KMS-11 (cell line): ENCODE results near the gene MAP1LC3A.

Experiments used
- H2AFZ ChIP-seq: fragments of 200-600 bp; sonication (generic); 2 replicates; pipeline ENCODE4 v1.6.1; 2016; ENCODE audit warnings: antibody characterized with exemption, mixed run types, low read depth
- H3K27ac ChIP-seq: fragments of 200-600 bp; sonication (generic); 2 replicates; pipeline ENCODE4 v1.6.1; 2016; ENCODE audit warnings: mild to moderate bottlenecking, mixed run types
- H3K27me3 ChIP-seq: fragments of 200-600 bp; sonication (generic); 2 replicates; pipeline ENCODE4 v1.6.1; 2017; ENCODE audit warnings: mild to moderate bottlenecking, low read depth, mixed run types, moderate library complexity; ENCODE audit not compliant: insufficient read depth
- H3K36me3 ChIP-seq: fragments of 200-600 bp; sonication (generic); 2 replicates; pipeline ENCODE4 v1.6.1; 2017; ENCODE audit warnings: mild to moderate bottlenecking, mixed run types; ENCODE audit not compliant: insufficient read depth
- H3K4me1 ChIP-seq: fragments of 200-600 bp; sonication (generic); 2 replicates; pipeline ENCODE4 v1.6.1; 2016; ENCODE audit warnings: mild to moderate bottlenecking, low read depth, mixed run types; ENCODE audit not compliant: poor library complexity, severe bottlenecking
- H3K4me2 ChIP-seq: fragments of 200-600 bp; sonication (generic); 2 replicates; pipeline ENCODE4 v1.7.0; 2016; ENCODE audit warnings: mild to moderate bottlenecking, mixed run types
- H3K4me3 ChIP-seq: fragments of 200-600 bp; sonication (generic); IDR thresholded peaks from 2 replicates; pipeline ENCODE4 v1.6.1; 2017; ENCODE audit warnings: low read depth, low read length, mixed read lengths; ENCODE audit not compliant: insufficient read depth
- H3K79me2 ChIP-seq: fragments of 200-600 bp; sonication (generic); 2 replicates; pipeline ENCODE4 v1.6.1; 2016; ENCODE audit warnings: low read depth, mixed run types; ENCODE audit not compliant: insufficient read depth
- H3K9ac ChIP-seq: fragments of 200-600 bp; sonication (generic); 2 replicates; pipeline ENCODE4 v1.6.1; 2016; ENCODE audit warnings: mild to moderate bottlenecking, mixed run types
- H4K20me1 ChIP-seq: fragments of 200-600 bp; sonication (generic); 2 replicates; pipeline ENCODE4 v1.6.1; 2016; ENCODE audit warnings: mild to moderate bottlenecking, mixed run types; ENCODE audit not compliant: insufficient read depth
- CTCF ChIP-seq: fragments of 200-600 bp; sonication (generic); conservative IDR thresholded peaks from 2 replicates; pipeline ENCODE4 v1.6.1; 2017; ENCODE audit warnings: low read depth, mild to moderate bottlenecking, antibody characterized with exemption, low read length, moderate library complexity, mixed read lengths

MAP1LC3A gene

GRCh38 chr20:34524426-34524825 is 34.1 kb upstream of the MAP1LC3A start:
- Histone ChIP-seq H3K4me1 (peaks cover 26% of the 10 kb centered on the region), H3K36me3 (peaks cover 6% of the 10 kb centered on the region; the same call in 1 of the 2 replicates), H3K79me2 (peaks cover 62% of the 10 kb centered on the region), H3K4me3 (no peak overlapping the region), H4K20me1 (no peaks in the 10 kb centered on the region; the same call in 1 of the 2 replicates), H3K4me2 (no peak overlapping the region), H2AFZ (no peak overlapping the region), H3K9ac (no peak overlapping the region), H3K27ac (no peak overlapping the region), H3K27me3 (no peaks in the 10 kb centered on the region)
- TF ChIP-seq CTCF, result no peak

GRCh38 chr20:34525342-34525708 is 33.2 kb upstream of the MAP1LC3A start:
- Histone ChIP-seq H3K4me3 (no peak overlapping the region), H3K79me2 (peaks cover 53% of the 10 kb centered on the region), H4K20me1 (no peaks in the 10 kb centered on the region; the same call in 1 of the 2 replicates), H3K27ac (no peak overlapping the region), H3K9ac (no peak overlapping the region), H3K4me2 (no peak overlapping the region), H3K4me1 (peaks cover 34% of the 10 kb centered on the region), H3K27me3 (no peaks in the 10 kb centered on the region), H3K36me3 (peaks cover 6% of the 10 kb centered on the region; the same call in 1 of the 2 replicates), H2AFZ (no peak overlapping the region)
- no peak for TF ChIP-seq CTCF

DNA sequence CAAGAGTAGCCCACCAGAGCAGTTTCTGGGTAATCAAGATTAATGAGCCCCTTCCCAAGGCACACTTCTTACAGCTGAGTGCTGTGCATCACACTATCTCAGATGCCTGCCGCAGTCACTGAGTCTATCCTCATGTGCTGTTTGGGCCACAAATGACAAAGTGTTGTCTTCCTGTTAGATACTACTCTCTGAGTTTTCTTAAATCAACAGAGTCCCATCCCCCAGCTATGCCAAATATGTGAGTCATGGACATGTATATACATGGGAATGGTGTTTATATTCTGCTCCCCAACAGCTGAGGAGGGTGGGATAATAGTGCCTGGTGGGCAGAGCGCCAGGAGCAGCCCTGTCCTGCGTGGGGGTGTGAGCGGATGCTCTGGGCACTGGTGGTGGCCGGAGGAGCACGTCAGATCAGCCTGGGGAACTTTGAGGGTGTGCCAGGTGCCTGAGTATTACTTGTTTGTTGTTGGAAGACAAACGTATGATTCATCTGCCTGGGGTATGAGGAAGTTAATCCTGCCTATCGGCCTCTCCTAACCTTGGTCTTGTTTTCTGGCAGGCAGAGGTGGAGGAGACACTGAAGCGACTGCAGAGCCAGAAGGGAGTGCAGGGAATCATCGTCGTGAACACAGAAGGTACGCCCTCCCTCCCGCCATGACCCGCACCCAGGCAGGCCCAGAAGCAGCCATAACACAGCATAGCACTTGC is 32.7 kb upstream of the MAP1LC3A start:
- Histone ChIP-seq H3K4me3 (no peak overlapping the region), H3K27ac (no peak overlapping the region)

DNA sequence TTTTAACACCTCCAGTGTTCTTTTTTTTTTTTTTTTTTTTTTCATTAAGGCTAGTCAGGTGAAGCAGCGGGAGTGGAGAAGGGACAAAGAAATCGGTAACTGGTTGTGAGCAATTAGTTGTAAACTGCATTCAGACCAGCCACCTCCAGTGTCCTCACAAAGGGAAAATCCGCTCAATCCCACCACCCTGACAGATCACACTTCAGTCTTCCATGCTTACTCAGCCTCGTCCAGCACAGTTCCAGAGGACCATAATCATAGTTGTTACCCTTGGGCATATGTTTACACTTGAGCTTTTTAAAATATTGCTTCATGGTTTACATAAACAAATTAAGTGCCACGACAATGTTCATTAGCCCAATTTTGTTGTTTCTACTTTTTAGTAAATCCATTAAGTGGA is 32.1 kb upstream of the MAP1LC3A start:
- Histone ChIP-seq H3K4me2 (no peak overlapping the region), H3K9ac (no peak overlapping the region), H3K4me1 (peaks cover 29% of the 10 kb centered on the region), H3K27ac (no peak overlapping the region), H3K4me3 (no peak overlapping the region), H3K79me2 (peaks cover 42% of the 10 kb centered on the region), H3K36me3 (peaks cover 6% of the 10 kb centered on the region; the same call in 1 of the 2 replicates), H2AFZ (no peak overlapping the region), H4K20me1 (no peaks in the 10 kb centered on the region; the same call in 1 of the 2 replicates), H3K27me3 (no peaks in the 10 kb centered on the region)
- no peak for TF ChIP-seq CTCF

More for the DNA sequence above, 32.7 kb upstream of the MAP1LC3A start:
- no peak overlapping the region for H2AFZ ChIP-seq
- no peaks in the 10 kb centered on the region for H3K27me3 ChIP-seq
- no peak overlapping the region for H3K9ac ChIP-seq
- H4K20me1 ChIP-seq, result no peaks in the 10 kb centered on the region; the same call in 1 of the 2 replicates
- H3K79me2 ChIP-seq, result peaks cover 48% of the 10 kb centered on the region
- H3K36me3 ChIP-seq, result peaks cover 6% of the 10 kb centered on the region; the same call in 1 of the 2 replicates
- TF ChIP-seq CTCF, result no peak
- no peak overlapping the region for H3K4me2 ChIP-seq
- H3K4me1 ChIP-seq, result peaks cover 35% of the 10 kb centered on the region
